ENCODE results near the gene SRGAP3.

Gene SRGAP3

GRCh38 chr3:9253327-9253726 lies 3.9 kb upstream of the SRGAP3 start:
- no peak for DNase-seq (ENCODE audit: low read depth in 2 of 2)

- DNase-seq (ENCODE audit: low read depth in 2 of 2) = no peak
Observed at GRCh38 chr3:9251055-9251786, 1.8 kb upstream of the SRGAP3 start.

- no peak for DNase-seq (ENCODE audit: low read depth in 2 of 2)
Observed at GRCh38 chr3:9250236-9250635, 790 bp upstream of the SRGAP3 start.

- no peak for DNase-seq (ENCODE audit: low read depth in 2 of 2)
Observed at GRCh38 chr3:9248522-9249271, 749 bp downstream of the SRGAP3 start.

GRCh38 chr3:9247941-9248521 lies 1.4 kb downstream of the SRGAP3 start:
- no peak for DNase-seq (ENCODE audit: low read depth in 2 of 2)

- no peak for DNase-seq (ENCODE audit: low read depth in 2 of 2)
Observed at GRCh38 chr3:9247361-9247940, 2.0 kb downstream of the SRGAP3 start.

GRCh38 chr3:9246189-9246588 lies 3.3 kb downstream of the SRGAP3 start:
- no peak for DNase-seq (ENCODE audit: low read depth in 2 of 2)

GRCh38 chr3:9244495-9245183 lies 4.8 kb downstream of the SRGAP3 start:
- no peak for DNase-seq (ENCODE audit: low read depth in 2 of 2)

- no peak for DNase-seq (ENCODE audit: low read depth in 2 of 2)
Observed at GRCh38 chr3:9241956-9242355, 7.5 kb downstream of the SRGAP3 start.

- DNase-seq (ENCODE audit: low read depth in 2 of 2) = no peak
Observed at GRCh38 chr3:9239680-9240079, 9.8 kb downstream of the SRGAP3 start.

- no peak for DNase-seq (ENCODE audit: low read depth in 2 of 2)
Observed at GRCh38 chr3:9238721-9239295, 10.6 kb downstream of the SRGAP3 start.

- no peak for DNase-seq (ENCODE audit: low read depth in 2 of 2)
Observed at GRCh38 chr3:9238276-9238675, 11.2 kb downstream of the SRGAP3 start.

- no peak for DNase-seq (ENCODE audit: low read depth in 2 of 2)
Observed at GRCh38 chr3:9233814-9234600, 15.4 kb downstream of the SRGAP3 start.

GRCh38 chr3:9233101-9233500 lies 16.3 kb downstream of the SRGAP3 start:
- no peak for DNase-seq (ENCODE audit: low read depth in 2 of 2)

- DNase-seq (ENCODE audit: low read depth in 2 of 2) = no peak
Observed at GRCh38 chr3:9231937-9232336, 17.5 kb downstream of the SRGAP3 start.

GRCh38 chr3:9231471-9231870 lies 18.0 kb downstream of the SRGAP3 start:
- DNase-seq (ENCODE audit: low read depth in 2 of 2) = no peak

GRCh38 chr3:9231006-9231405 lies 18.4 kb downstream of the SRGAP3 start:
- no peak for DNase-seq (ENCODE audit: low read depth in 2 of 2)

GRCh38 chr3:9230596-9230995 lies 18.9 kb downstream of the SRGAP3 start:
- no peak for DNase-seq (ENCODE audit: low read depth in 2 of 2)

- no peak for DNase-seq (ENCODE audit: low read depth in 2 of 2)
Observed at GRCh38 chr3:9229879-9230278, 19.6 kb downstream of the SRGAP3 start.

- no peak for DNase-seq (ENCODE audit: low read depth in 2 of 2)
Observed at GRCh38 chr3:9229325-9229724, 20.1 kb downstream of the SRGAP3 start.

- DNase-seq (ENCODE audit: low read depth in 2 of 2) = no peak
Observed at GRCh38 chr3:9226326-9226725, 23.1 kb downstream of the SRGAP3 start.
